Activated naive CD4-positive, alpha-beta T cell treated with anti-CD3 and anti-CD28 coated beads, Interleukin-2, amount 50 U/mL, for 16 hours (primary cell): ENCODE results near the gene MED8.
A peak's percentile ranks its signal among the peaks of the same experiment; 100 is the strongest.
"Not testable (repeated sequence)": the region's sequence is repeated elsewhere in the genome, so short reads cannot be mapped to it uniquely, and the experiment has no call there.

Experiments used
- DNase-seq: peaks from one replicate; pipeline ENCODE4 v3.0.0-alpha.2; 2020

MED8 gene

GRCh38 chr1:43421976-43422750 lies 32.6 kb upstream of the MED8 start:
- DNase-seq = no peak

GRCh38 chr1:43421396-43421795 lies 31.8 kb upstream of the MED8 start:
- no peak for DNase-seq

GRCh38 chr1:43420874-43421273 lies 31.3 kb upstream of the MED8 start:
- DNase-seq = no peak

GRCh38 chr1:43419627-43420425 lies 30.2 kb upstream of the MED8 start:
- DNase-seq = no peak

- no peak for DNase-seq
Observed at GRCh38 chr1:43418858-43419257, 29.3 kb upstream of the MED8 start.

GRCh38 chr1:43415901-43416300 lies 26.3 kb upstream of the MED8 start:
- DNase-seq = no peak

GRCh38 chr1:43414634-43415223 lies 25.1 kb upstream of the MED8 start:
- peak; percentile 66 for DNase-seq

- DNase-seq = not testable (repeated sequence)
Observed at GRCh38 chr1:43413426-43413825, 23.8 kb upstream of the MED8 start.

GRCh38 chr1:43410571-43410970 lies 21.0 kb upstream of the MED8 start:
- no peak for DNase-seq

- no peak for DNase-seq
Observed at GRCh38 chr1:43405876-43406234, 16.3 kb upstream of the MED8 start.

- DNase-seq = no peak
Observed at GRCh38 chr1:43405219-43405875, 15.7 kb upstream of the MED8 start.

GRCh38 chr1:43404353-43404752 lies 14.8 kb upstream of the MED8 start:
- DNase-seq = no peak

GRCh38 chr1:43402089-43402865 lies 12.7 kb upstream of the MED8 start:
- DNase-seq = no peak

GRCh38 chr1:43400441-43400840 lies 10.8 kb upstream of the MED8 start:
- not testable (repeated sequence) for DNase-seq

GRCh38 chr1:43398227-43398626 lies 8.6 kb upstream of the MED8 start:
- DNase-seq = no peak

- no peak for DNase-seq
Observed at GRCh38 chr1:43396059-43396458, 6.5 kb upstream of the MED8 start.

- no peak for DNase-seq
Observed at GRCh38 chr1:43395523-43395922, 5.9 kb upstream of the MED8 start.

GRCh38 chr1:43392702-43393101 lies 3.1 kb upstream of the MED8 start:
- no peak for DNase-seq

GRCh38 chr1:43388613-43389012 lies 987 bp downstream of the MED8 start:
- no peak for DNase-seq

- no peak for DNase-seq
Observed at GRCh38 chr1:43387976-43388599, 1.5 kb downstream of the MED8 start.

- DNase-seq = no peak
Observed at GRCh38 chr1:43386676-43387075, 2.9 kb downstream of the MED8 start.

GRCh38 chr1:43383449-43383848 lies 6.2 kb downstream of the MED8 start:
- DNase-seq = no peak
